ENCODE measurements around the gene BPIFA1.

BPIFA1 gene

DNA sequence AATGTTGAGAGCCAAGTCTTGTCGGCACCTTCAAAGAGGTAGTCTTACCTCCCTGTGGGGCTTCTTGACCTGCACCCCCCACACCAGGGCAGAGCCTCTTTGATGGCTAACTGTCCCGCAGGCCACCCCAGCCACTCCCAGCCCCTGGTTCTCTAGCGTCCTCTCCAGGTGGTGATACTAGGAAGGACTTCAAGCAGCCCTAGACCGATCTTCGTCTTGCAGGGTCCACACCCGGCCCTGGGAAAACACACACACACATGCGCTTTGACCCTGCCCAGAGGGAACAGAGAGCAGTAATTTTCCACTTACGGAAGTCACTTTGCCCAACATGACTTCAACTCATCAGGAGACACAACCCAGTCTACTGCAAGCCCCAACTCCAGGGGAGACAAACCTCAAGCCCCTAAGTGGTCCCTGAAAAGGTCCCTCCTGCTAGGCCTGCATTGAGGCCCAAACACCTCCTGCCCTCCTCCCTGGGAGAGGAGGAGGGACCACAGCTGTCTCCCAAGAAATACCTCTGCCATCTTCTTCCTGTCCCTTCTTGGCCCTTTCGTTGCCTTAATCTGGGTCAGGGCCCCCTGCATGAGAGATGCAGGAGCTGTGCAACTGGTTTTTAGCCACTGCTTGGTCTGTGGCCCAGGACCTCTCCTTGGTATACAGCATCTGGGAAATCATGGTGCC lies 44.3 kb downstream of the BPIFA1 start:
- DNase-seq: no peak

DNA sequence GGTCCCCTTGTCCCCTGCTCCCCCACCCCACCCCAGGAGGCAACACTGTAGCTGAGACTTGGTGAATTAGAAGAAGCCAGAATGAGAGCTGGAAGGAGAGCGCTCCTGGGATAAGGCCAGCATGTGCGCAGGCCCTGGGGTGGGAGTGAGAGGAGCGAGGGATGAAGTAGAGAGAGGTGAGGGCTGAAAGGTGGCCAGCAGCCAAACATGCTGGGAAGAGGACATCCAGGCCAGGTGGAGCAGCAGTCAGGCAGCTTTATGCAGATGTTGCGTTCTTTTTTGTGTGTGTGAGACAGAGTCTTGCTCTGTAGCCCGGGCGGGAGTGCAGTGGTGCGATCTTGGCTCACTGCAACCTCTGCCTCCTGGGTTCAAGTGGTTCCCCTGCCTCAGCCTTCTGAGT lies 45.0 kb downstream of the BPIFA1 start:
- DNase-seq: no peak

GRCh38 chr20:33281550-33282146 lies 45.9 kb downstream of the BPIFA1 start:
- no peak for DNase-seq

DNA sequence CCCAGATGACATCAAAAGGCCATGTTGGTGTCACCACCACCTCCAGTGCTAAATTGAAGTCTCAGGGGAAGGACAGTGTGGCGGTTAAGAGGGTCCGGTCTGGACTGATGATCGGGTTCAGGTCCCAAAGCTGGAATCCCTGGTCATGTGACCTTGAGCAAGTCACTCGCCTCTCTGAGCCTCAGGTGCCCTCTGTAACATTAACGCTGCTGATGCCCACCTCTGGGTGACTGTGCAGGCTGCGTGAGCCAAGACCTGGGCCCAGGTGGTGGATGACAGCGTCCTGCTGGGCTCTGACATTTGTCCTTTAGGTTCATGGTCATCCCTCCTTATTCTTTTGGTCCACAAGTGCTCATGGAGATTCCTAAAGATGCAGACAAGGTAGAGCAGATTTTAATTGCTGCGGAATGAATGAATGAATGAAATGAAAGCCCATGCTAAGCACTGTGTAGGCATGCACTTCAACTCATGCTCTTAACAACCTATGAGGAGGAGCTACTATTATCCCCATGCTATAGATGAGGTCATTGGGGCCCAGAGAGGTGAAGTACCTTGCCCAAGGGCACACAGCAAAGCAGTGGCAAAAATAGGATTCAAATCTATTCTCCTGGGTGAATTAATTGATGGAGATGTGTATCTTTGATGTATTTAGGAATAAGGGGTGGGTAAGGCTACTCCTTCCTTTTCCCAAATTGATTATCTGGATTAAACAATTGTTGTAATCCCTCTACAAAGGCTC lies 46.6 kb downstream of the BPIFA1 start:
- DNase-seq: no peak

DNA sequence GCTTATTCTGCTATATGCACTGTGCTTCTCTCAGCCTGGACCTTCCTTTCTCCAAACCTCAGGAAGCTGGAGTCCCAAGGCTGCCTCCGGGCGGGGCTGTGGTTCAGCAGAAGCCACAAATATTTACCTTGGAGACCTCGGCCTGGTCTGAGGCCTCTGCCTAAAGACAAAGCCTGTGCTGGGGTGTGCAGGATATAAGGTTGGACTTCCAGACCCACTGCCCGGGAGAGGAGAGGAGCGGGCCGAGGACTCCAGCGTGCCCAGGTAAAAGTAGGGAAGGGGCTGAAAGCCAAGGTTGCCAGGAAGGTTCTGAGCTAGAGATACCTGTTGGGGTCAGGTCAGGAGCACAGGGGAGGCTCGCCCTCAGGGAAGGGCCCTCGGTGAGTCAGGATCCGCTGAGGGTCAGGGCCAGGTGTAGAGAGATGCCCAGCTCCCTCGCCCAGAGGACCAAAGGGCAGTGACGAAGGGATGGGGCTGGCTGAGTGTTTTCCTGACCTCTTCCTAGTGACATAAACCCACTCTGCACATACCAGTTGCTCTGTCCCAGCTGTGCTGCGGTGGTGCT lies 47.3 kb downstream of the BPIFA1 start, which contains the start of gene BPIFB1:
Gene BPIFB1 (plus strand): TSS at position 224 of the 565 bp plus-strand sequence. CDS start 2,860 bp downstream, outside the sequence.
- DNase-seq: no peak

DNA sequence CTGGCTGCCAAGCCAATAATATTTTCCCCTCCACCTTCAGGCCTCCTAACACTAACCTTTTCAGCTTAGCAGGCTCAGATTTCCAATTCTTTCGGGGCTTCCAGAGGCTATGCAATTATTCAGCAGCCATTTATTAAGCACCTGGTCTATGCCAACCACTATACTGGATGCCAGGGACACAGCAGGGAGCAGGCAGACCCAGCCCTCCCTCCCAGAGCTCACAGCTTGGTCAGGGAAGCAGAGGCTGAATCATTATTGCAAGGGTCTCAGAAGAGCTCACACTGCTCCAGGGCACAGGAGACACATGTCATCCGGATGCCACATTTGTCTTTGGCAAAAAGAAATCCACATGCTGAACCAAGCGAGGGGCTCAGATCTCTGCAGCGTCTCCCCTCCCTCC lies 48.5 kb downstream of the BPIFA1 start:
- no peak for DNase-seq

DNA sequence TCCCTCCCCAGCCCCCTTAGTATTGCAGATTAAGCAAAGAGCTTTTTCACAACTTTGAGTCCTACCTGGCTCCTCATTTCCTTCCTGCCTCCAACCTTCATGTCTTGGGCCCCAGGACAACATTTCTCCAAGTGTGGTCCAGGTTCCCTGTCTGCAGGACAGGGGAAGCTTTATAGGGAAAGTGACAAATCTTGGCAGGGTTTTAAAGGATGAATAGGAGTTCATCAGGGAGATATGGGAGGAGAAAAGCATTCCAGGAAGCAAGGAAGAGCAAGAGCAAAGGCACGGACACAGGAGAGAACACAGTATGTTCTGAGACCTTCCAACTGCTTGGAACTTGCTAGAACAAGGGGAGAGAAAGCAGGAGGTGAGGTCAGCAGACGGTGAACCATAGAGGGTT lies 49.1 kb downstream of the BPIFA1 start:
- no peak for DNase-seq

- no peak for DNase-seq
Observed at GRCh38 chr20:33285861-33286495, 50.2 kb downstream of the BPIFA1 start.

GRCh38 chr20:33287884-33288283 lies 52.1 kb downstream of the BPIFA1 start:
- DNase-seq: no peak

DNA sequence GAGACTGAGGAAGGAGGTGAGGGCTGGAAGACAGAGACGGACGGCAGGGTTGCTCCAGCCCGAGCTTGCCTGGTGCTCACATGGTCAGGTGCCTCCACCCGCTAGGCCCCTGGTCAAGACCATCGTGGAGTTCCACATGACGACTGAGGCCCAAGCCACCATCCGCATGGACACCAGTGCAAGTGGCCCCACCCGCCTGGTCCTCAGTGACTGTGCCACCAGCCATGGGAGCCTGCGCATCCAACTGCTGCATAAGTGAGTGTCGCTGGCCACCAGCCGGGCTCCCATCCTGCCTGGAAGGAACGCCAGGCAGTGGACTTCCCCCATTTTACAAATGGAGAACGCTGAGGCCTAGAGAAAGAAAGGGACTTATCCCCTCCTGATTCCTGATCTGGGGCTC lies 55.1 kb downstream of the BPIFA1 start:
- DNase-seq: no peak

DNA sequence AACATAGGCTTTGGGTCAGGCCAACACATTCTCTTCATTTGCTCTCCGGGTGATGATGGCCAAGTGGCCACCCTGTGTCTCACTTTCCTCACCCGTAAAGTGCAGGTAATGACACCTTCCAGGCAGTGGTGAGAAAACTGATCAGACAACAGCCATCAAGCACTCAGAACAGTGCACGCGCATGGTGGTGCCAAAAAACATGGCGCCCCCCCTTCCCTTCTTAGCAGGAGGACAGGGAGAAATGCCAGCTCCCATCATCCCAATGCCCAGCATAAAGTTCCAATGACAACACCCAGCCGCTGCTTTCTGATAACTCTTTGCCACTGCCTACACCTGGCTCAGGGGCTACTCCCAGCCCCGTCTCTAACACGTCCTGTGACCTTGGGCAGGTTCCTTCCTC lies 55.6 kb downstream of the BPIFA1 start:
- DNase-seq: no peak

DNA sequence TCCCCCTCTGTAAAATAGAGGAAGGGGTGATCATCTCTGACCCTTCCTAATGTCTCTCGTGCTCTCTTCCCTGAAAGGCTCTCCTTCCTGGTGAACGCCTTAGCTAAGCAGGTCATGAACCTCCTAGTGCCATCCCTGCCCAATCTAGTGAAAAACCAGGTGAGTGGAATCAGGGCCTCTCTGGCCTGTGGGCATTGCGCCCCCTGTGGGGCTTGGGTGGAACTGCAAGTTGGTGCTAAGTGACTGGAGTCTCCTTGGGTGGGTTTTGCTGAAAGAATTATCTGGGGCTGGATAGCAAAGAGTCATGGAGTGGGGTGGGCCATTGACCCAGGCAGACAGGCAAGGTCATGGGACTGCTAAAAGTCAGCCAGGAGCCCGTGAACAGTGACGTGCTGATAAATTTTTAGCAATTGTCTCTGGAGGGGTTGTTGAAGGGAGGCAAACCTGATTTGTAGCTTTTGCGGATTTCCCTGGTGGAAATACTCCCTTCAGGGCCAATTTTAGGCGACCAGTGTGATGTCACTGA lies 56.1 kb downstream of the BPIFA1 start:
- DNase-seq: no peak

Data from NCI-H1436 treated with DMSO at 0.1 percent for 48 hours (cell line).